HG03520 (cell line): Measurements from ENCODE around the gene BEST4.
"Not testable (repeated sequence)": the region's sequence is repeated elsewhere in the genome, so short reads cannot be mapped to it uniquely, and the experiment has no call there.

Experiments
- ATAC-seq: cut with Tn5 transposase; IDR thresholded peaks from one replicate; pipeline ENCODE4 v1.9.1; 2021; ENCODE audit warnings: mild to moderate bottlenecking, moderate library complexity; ENCODE audit not compliant: unreplicated experiment

Gene BEST4

GRCh38 chr1:44803062-44803311, 15.0 kb upstream of the BEST4 start:
- no peak for ATAC-seq

- no peak for ATAC-seq
Observed at GRCh38 chr1:44802306-44803061, 14.5 kb upstream of the BEST4 start.

GRCh38 chr1:44801491-44802305, 13.7 kb upstream of the BEST4 start:
- no peak for ATAC-seq

GRCh38 chr1:44799770-44800584, 12.0 kb upstream of the BEST4 start, which contains the start of gene PLK3:
Gene PLK3, plus strand, starts transcription at chr1:44800377. Its CDS starts 87 bp downstream, at chr1:44800464.
- ATAC-seq, result peak; percentile 65

- no peak for ATAC-seq
Observed at GRCh38 chr1:44798481-44799365, 10.8 kb upstream of the BEST4 start.

GRCh38 chr1:44797886-44798285, 9.9 kb upstream of the BEST4 start:
- not testable (repeated sequence) for ATAC-seq

- no peak for ATAC-seq
Observed at GRCh38 chr1:44792736-44793502, 4.9 kb upstream of the BEST4 start.

GRCh38 chr1:44790968-44791801, 3.2 kb upstream of the BEST4 start:
- ATAC-seq, result no peak

- ATAC-seq, result no peak
Observed at GRCh38 chr1:44787506-44787905, 464 bp downstream of the BEST4 start.

GRCh38 chr1:44786841-44787426, 1.0 kb downstream of the BEST4 start:
- no peak for ATAC-seq

GRCh38 chr1:44786138-44786840, 1.7 kb downstream of the BEST4 start:
- ATAC-seq, result no peak

- ATAC-seq, result no peak
Observed at GRCh38 chr1:44785501-44786137, 2.4 kb downstream of the BEST4 start.

GRCh38 chr1:44785029-44785380, 3.0 kb downstream of the BEST4 start:
- ATAC-seq, result no peak

GRCh38 chr1:44784094-44785028, 3.6 kb downstream of the BEST4 start:
- ATAC-seq, result no peak

GRCh38 chr1:44783697-44784093, 4.3 kb downstream of the BEST4 start:
- no peak for ATAC-seq

- no peak for ATAC-seq
Observed at GRCh38 chr1:44780583-44781121, 7.3 kb downstream of the BEST4 start.
